AG09309 (cell line): ENCODE data around the gene SENP2.

Source experiments
- DNase-seq: peaks from one replicate; pipeline ENCODE4 v3.0.0-alpha.2; 2010; ENCODE audit warnings: low read depth
- H3K4me3 ChIP-seq: 2 replicates; pipeline ENCODE4 v1.5.1; 2011; ENCODE audit warnings: mild to moderate bottlenecking, low read depth, low read length, moderate library complexity; ENCODE audit not compliant: control insufficient read depth
- TF ChIP-seq, protein P1 (sequence below): IDR thresholded peaks from 2 replicates; pipeline ENCODE4 v1.5.1; 2011; ENCODE audit warnings: mild to moderate bottlenecking, low read depth, low read length, inconsistent platforms; ENCODE audit not compliant: insufficient read depth, control insufficient read depth; ENCODE audit errors: missing control alignments

SENP2 gene

DNA sequence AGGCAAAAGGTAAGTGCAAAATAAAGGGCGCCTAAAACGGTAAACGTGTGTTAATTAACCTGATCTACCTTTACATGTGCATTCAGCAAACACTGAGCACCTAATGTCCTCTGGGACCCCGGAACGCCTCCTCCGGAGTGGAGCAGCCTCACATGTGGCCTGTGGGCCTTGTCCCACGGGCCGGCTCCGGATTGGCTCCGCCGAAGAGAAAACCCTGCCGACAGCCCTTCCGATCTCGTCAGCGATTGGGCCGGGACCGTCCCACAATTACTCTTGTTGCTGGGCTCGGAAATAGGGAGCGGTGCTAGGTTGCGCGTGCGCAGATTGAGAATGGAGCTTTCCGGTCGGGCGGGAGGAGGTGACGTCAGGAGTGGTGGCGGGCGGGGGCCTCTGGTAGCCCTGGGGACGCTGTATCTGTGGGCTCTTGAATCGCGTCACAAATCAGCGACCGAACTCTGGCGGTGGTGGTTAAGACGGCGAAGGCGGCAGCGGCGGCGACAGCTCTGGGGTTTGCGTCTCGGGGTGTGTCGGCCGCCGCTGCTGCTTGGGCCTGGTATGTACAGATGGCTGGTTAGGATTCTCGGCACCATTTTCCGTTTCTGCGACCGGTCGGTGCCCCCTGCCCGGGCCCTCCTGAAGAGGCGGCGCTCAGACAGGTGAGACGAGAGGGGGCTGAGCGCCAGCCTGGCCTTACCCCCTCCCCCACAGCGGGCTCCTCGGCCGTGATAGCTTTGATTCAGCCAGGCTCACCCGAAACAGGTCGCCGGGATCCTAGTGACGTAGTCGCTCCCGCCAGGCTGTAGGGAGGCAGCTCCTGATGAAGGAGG, at the start of gene SENP2:
Gene SENP2, plus strand, starts transcription at position 437 of the 827 bp plus-strand sequence. Its CDS starts 119 bp downstream, at position 556.
- H3K4me3 ChIP-seq: peak within 1 kb of the TSS; percentile 93
- TF ChIP-seq, protein P1, sequence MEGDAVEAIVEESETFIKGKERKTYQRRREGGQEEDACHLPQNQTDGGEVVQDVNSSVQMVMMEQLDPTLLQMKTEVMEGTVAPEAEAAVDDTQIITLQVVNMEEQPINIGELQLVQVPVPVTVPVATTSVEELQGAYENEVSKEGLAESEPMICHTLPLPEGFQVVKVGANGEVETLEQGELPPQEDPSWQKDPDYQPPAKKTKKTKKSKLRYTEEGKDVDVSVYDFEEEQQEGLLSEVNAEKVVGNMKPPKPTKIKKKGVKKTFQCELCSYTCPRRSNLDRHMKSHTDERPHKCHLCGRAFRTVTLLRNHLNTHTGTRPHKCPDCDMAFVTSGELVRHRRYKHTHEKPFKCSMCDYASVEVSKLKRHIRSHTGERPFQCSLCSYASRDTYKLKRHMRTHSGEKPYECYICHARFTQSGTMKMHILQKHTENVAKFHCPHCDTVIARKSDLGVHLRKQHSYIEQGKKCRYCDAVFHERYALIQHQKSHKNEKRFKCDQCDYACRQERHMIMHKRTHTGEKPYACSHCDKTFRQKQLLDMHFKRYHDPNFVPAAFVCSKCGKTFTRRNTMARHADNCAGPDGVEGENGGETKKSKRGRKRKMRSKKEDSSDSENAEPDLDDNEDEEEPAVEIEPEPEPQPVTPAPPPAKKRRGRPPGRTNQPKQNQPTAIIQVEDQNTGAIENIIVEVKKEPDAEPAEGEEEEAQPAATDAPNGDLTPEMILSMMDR: no peak
- peak; percentile 93 for DNase-seq

DNA sequence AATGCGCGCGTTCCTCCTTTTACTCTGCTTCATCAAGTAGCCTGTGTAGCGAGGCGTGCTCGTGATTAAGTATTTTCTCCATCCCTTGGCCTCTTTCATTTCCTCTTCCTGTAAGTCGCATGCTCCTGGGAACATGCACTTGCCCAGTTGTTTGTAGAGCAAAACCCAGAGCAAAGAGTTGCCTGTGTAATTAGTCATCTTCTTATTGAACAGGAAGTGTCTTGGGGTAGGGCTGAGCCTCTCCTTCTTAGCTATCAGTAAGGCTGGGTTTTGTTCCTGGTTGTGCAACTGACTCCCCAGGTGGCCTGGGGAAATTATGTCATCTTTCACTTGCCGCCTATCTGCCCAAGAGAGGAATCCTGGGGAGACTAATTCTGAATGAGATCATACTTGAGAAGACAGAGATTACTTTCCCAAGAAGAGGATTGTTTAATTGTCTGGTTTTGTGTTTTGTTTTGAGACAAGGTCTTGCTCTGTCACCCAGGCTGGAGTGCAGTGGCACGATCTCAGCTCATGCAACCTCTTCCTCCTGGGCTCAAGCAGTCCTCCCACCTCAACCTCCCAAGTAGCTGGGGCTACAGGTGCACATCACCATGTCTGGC, 48.6 kb upstream of the SENP2 start:
- TF ChIP-seq, protein P1: no peak
- no peak overlapping the region for H3K4me3 ChIP-seq
- DNase-seq: peak; percentile 61

DNA sequence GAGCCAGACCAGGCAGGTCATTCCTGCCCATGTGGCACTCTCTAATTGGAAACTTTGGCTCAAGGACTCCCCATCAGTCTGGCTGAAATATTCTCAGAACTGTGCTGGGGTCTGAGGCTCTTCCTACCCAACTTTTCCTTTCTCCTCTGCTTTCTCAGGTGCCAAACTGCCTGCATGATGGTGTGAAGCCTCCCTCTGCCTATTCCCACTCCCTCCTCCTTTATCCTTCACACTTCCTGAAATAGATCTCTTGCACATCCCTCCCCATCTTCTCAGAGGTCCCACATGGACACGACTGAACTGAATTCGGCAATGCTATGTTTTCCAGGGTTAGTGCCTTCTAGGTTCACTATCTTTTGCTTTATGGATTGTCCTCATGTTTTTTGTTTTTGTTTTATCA, 46.2 kb upstream of the SENP2 start:
- no peak for DNase-seq
- TF ChIP-seq, protein P1: no peak

DNA sequence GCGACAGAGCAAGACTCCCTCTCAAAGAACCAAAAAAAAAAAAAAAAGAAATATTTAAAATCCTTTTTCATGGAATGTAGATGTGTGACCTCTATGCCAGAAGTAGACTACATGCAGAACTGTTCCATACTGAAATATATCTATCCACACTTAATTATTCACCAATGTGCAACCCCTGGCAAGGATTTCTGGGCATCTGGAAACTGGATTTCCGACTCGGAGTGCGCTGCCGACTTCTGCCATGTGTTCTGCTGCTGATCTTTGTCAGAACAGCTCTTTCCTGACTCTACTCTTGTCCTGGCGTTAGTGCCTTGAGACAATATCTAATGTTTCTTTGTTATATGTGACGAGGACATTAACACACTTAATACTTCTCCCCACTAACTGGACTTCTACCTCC, 45.4 kb upstream of the SENP2 start:
- TF ChIP-seq, protein P1: no peak
- DNase-seq: no peak
- H3K4me3 ChIP-seq: no peak overlapping the region

More for the DNA sequence above, 46.2 kb upstream of the SENP2 start:
- H3K4me3 ChIP-seq: no peak overlapping the region

DNA sequence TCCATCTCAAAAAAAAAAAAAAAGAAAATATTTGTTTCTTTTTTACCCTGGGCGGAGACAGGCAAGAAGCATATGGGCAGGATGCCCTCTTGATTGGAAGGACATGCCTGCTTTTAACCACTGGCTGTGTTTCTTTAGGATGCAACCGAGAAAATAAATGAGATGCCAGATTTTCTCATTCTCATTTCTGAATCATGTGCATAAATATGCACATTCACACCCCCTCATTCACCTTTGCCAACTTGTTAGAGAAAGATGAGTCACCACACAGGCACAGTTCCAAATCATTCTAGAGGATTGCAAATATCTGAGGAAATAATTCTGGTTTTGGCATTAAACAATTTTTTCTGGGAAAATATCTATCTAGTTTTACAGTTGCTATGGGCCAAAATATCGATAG, 37.0 kb upstream of the SENP2 start:
- peak; percentile 97 for DNase-seq
- H3K4me3 ChIP-seq: no peak overlapping the region
- TF ChIP-seq, protein P1: no peak

DNA sequence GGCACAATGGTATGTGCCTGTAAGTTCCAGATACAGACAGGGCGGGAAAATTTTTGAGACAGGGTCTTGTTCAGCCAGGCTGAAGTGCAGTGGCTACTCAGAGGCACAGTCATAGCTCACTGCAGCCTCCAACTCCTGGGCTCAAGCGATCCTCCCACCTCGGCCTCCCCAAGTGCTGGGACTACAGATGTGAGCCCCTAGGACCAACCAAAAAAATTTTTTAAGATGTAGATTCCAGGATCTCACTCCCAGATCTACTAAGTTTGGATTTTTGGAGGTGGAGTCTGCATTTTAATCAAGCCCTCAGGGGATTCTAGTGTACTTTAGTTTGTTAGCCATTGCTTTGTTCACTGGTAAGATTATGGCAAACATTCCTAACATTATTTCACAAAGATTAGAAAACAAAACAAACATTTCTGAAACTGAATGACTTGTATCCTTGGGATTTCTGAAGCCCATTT, 36.4 kb upstream of the SENP2 start:
- no peak overlapping the region for H3K4me3 ChIP-seq
- DNase-seq: no peak
- TF ChIP-seq, protein P1: no peak
